Measurements from ENCODE around the gene ITFG2.

The ITFG2 gene

GRCh38 chr12:2826721-2827515 is 14.4 kb downstream of the ITFG2 start:
- no peak overlapping the region for H3K4me3 ChIP-seq (ENCODE audit: insufficient read depth, low read depth, low read length, poor library complexity, severe bottlenecking)
- H3K4me1 ChIP-seq (ENCODE audit: control insufficient read depth, insufficient read depth, low read length, poor library complexity, severe bottlenecking) = no peaks in the 10 kb centered on the region
- H3K9me3 ChIP-seq (ENCODE audit: control insufficient read depth, low read length) = no peaks in the 10 kb centered on the region
- H3K27me3 ChIP-seq (replicated peaks; ENCODE audit: control insufficient read depth, insufficient read depth, low read length, poor library complexity, severe bottlenecking) = no peaks in the 10 kb centered on the region
- DNase-seq = no peak
- H3K27ac ChIP-seq (ENCODE audit: insufficient read depth, low read length, poor library complexity, severe bottlenecking) = no peak overlapping the region
- H3K36me3 ChIP-seq (ENCODE audit: control insufficient read depth, insufficient read depth, low read length) = peaks cover 72% of the 10 kb centered on the region

GRCh38 chr12:2829275-2829674 is 16.8 kb downstream of the ITFG2 start:
- H3K4me3 ChIP-seq (ENCODE audit: insufficient read depth, low read depth, low read length, poor library complexity, severe bottlenecking) = no peak overlapping the region
- H3K27me3 ChIP-seq (replicated peaks; ENCODE audit: control insufficient read depth, insufficient read depth, low read length, poor library complexity, severe bottlenecking) = no peaks in the 10 kb centered on the region
- no peak for DNase-seq
- H3K36me3 ChIP-seq (ENCODE audit: control insufficient read depth, insufficient read depth, low read length) = peaks cover 49% of the 10 kb centered on the region
- H3K9me3 ChIP-seq (ENCODE audit: control insufficient read depth, low read length) = no peaks in the 10 kb centered on the region
- no peaks in the 10 kb centered on the region for H3K4me1 ChIP-seq (ENCODE audit: control insufficient read depth, insufficient read depth, low read length, poor library complexity, severe bottlenecking)
- no peak overlapping the region for H3K27ac ChIP-seq (ENCODE audit: insufficient read depth, low read length, poor library complexity, severe bottlenecking)

DNA sequence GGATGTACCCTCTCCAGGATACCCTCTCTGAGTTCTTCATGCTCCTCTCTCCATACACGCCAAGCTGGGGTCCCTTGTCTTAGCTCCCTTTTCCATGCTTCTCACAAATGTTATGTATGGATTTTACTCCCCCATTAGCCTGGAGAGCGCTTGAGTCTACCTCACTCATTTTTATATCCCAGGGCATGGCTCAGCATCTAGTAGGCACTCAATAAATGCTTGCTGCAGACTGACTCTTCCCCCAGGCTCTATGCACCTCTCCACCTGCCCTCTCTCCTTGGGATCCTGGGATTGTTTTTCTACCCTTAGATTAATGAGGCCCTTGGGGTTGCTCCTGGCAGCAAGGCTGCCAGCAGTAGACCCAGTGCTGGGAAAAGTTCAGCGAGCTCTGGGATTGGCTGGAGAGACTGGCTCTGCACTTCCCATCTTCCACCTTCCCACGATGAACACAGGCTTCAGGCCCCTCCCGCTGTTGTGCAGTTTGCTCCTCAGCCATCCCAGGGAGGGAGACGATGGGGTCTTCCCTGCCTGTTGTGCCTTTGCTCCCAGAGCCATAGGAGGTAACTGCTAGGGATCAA is 20.2 kb downstream of the ITFG2 start:
- no peak overlapping the region for H3K27ac ChIP-seq (ENCODE audit: insufficient read depth, low read length, poor library complexity, severe bottlenecking)
- no peaks in the 10 kb centered on the region for H3K27me3 ChIP-seq (replicated peaks; ENCODE audit: control insufficient read depth, insufficient read depth, low read length, poor library complexity, severe bottlenecking)
- DNase-seq = no peak

GRCh38 chr12:2833327-2833726 is 20.9 kb downstream of the ITFG2 start:
- no peaks in the 10 kb centered on the region for H3K4me1 ChIP-seq (ENCODE audit: control insufficient read depth, insufficient read depth, low read length, poor library complexity, severe bottlenecking)
- DNase-seq = no peak
- H3K36me3 ChIP-seq (ENCODE audit: control insufficient read depth, insufficient read depth, low read length) = peaks cover 17% of the 10 kb centered on the region
- no peaks in the 10 kb centered on the region for H3K9me3 ChIP-seq (ENCODE audit: control insufficient read depth, low read length)
- no peak overlapping the region for H3K27ac ChIP-seq (ENCODE audit: insufficient read depth, low read length, poor library complexity, severe bottlenecking)
- no peak overlapping the region for H3K4me3 ChIP-seq (ENCODE audit: insufficient read depth, low read depth, low read length, poor library complexity, severe bottlenecking)
- H3K27me3 ChIP-seq (replicated peaks; ENCODE audit: control insufficient read depth, insufficient read depth, low read length, poor library complexity, severe bottlenecking) = no peaks in the 10 kb centered on the region

More for the DNA sequence above, 20.2 kb downstream of the ITFG2 start:
- peaks cover 17% of the 10 kb centered on the region for H3K36me3 ChIP-seq (ENCODE audit: control insufficient read depth, insufficient read depth, low read length)
- H3K4me3 ChIP-seq (ENCODE audit: insufficient read depth, low read depth, low read length, poor library complexity, severe bottlenecking) = no peak overlapping the region
- H3K9me3 ChIP-seq (ENCODE audit: control insufficient read depth, low read length) = no peaks in the 10 kb centered on the region
- H3K4me1 ChIP-seq (ENCODE audit: control insufficient read depth, insufficient read depth, low read length, poor library complexity, severe bottlenecking) = no peaks in the 10 kb centered on the region

- no peak for DNase-seq
- no peaks in the 10 kb centered on the region for H3K4me1 ChIP-seq (ENCODE audit: control insufficient read depth, insufficient read depth, low read length, poor library complexity, severe bottlenecking)
- H3K27ac ChIP-seq (ENCODE audit: insufficient read depth, low read length, poor library complexity, severe bottlenecking) = no peak overlapping the region
- H3K36me3 ChIP-seq (ENCODE audit: control insufficient read depth, insufficient read depth, low read length) = peaks cover 22% of the 10 kb centered on the region
- H3K27me3 ChIP-seq (replicated peaks; ENCODE audit: control insufficient read depth, insufficient read depth, low read length, poor library complexity, severe bottlenecking) = no peaks in the 10 kb centered on the region
- H3K9me3 ChIP-seq (ENCODE audit: control insufficient read depth, low read length) = no peaks in the 10 kb centered on the region
- no peak overlapping the region for H3K4me3 ChIP-seq (ENCODE audit: insufficient read depth, low read depth, low read length, poor library complexity, severe bottlenecking)
These were observed 21.3 kb downstream of the ITFG2 start for GRCh38 chr12:2833810-2834209.

GRCh38 chr12:2834581-2835491 is 22.4 kb downstream of the ITFG2 start, which contains the start of gene NRIP2:
Gene NRIP2 (minus strand): TSS chr12:2835035. CDS start chr12:2834983, 52 bp downstream.
- Histone ChIP-seq H3K36me3 (ENCODE audit: control insufficient read depth, insufficient read depth, low read length) (peaks cover 22% of the 10 kb centered on the region), H3K27ac (ENCODE audit: insufficient read depth, low read length, poor library complexity, severe bottlenecking) (no peak within 1 kb of the TSS), H3K9me3 (ENCODE audit: control insufficient read depth, low read length) (no peaks in the 10 kb centered on the region), H3K27me3 (replicated peaks; ENCODE audit: control insufficient read depth, insufficient read depth, low read length, poor library complexity, severe bottlenecking) (no peaks in the 10 kb centered on the region), H3K4me1 (ENCODE audit: control insufficient read depth, insufficient read depth, low read length, poor library complexity, severe bottlenecking) (no peaks in the 10 kb centered on the region), H3K4me3 (ENCODE audit: insufficient read depth, low read depth, low read length, poor library complexity, severe bottlenecking) (no peak within 1 kb of the TSS)
- no peak for DNase-seq

DNA sequence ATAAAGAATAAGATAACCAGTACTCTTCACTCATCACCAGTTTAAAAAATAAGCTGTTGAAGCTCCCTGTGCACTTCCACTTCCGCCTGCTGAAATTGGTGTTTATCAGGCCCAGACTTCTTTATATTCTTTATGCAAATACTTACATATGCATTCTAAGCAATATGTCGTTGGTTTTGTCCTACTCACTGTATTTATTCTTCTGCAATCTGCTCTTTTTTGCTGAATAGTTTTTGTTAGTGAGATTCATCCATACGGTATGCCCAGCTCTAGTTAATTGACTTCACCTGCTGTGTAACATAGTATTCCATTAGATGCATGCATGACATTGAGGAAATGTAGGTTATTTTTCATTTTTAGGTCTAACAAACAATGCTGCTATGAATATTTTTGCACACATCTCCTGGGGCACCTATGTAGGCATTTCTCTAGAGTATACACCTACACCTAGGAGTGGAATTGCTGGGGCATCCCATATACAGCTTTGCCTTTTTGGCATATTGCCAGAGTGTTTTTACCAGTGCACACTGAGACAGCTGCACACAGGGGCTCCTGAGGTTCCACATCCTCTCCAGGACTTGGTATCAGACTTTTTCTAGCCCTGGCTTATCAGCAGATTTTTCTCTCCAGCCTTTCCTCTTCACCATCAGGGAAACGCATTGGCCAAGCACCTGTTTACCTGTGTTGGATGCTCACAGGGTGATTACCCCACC is 23.4 kb downstream of the ITFG2 start:
- no peak for DNase-seq
- Histone ChIP-seq H3K27me3 (replicated peaks; ENCODE audit: control insufficient read depth, insufficient read depth, low read length, poor library complexity, severe bottlenecking) (no peaks in the 10 kb centered on the region), H3K9me3 (ENCODE audit: control insufficient read depth, low read length) (no peaks in the 10 kb centered on the region)

GRCh38 chr12:2836574-2836973 is 24.1 kb downstream of the ITFG2 start:
- Histone ChIP-seq H3K4me1 (ENCODE audit: control insufficient read depth, insufficient read depth, low read length, poor library complexity, severe bottlenecking) (no peaks in the 10 kb centered on the region), H3K4me3 (ENCODE audit: insufficient read depth, low read depth, low read length, poor library complexity, severe bottlenecking) (no peak overlapping the region), H3K9me3 (ENCODE audit: control insufficient read depth, low read length) (no peaks in the 10 kb centered on the region), H3K27ac (ENCODE audit: insufficient read depth, low read length, poor library complexity, severe bottlenecking) (no peak overlapping the region), H3K36me3 (ENCODE audit: control insufficient read depth, insufficient read depth, low read length) (peaks cover 15% of the 10 kb centered on the region), H3K27me3 (replicated peaks; ENCODE audit: control insufficient read depth, insufficient read depth, low read length, poor library complexity, severe bottlenecking) (no peaks in the 10 kb centered on the region)
- no peak for DNase-seq

More for the DNA sequence above, 23.4 kb downstream of the ITFG2 start:
- Histone ChIP-seq H3K36me3 (ENCODE audit: control insufficient read depth, insufficient read depth, low read length) (peaks cover 15% of the 10 kb centered on the region), H3K27ac (ENCODE audit: insufficient read depth, low read length, poor library complexity, severe bottlenecking) (no peak overlapping the region), H3K4me1 (ENCODE audit: control insufficient read depth, insufficient read depth, low read length, poor library complexity, severe bottlenecking) (no peaks in the 10 kb centered on the region), H3K4me3 (ENCODE audit: insufficient read depth, low read depth, low read length, poor library complexity, severe bottlenecking) (no peak overlapping the region)

DNA sequence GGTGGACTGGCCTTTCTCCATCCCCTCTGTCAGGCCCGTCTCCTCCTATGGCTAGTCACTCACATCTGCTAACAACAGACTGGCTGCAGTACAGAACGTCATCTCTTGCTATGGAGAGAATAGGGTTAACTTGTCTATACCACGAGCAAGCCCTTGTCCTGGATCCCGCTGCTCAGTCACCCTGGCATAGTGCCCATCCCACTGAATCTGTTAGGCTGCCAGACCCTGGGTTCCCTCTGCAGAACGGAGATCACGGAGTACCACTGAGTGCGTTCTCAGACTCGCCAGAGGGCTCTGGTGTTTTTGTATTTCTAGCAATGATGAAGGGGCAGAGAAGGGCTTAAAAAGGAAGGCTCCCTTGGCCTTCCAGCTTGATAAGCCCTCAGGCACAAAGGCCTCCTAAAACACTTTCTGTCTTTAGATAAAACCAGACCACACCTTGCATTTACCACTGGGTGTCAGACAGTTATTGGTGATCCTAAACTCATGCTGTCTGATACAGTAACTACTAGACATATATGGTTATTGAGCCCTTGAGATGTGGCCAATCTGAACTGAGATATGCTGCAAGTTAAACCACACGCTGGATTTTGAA is 28.7 kb downstream of the ITFG2 start:
- DNase-seq = no peak
- Histone ChIP-seq H3K9me3 (ENCODE audit: control insufficient read depth, low read length) (no peaks in the 10 kb centered on the region), H3K27me3 (replicated peaks; ENCODE audit: control insufficient read depth, insufficient read depth, low read length, poor library complexity, severe bottlenecking) (no peaks in the 10 kb centered on the region), H3K36me3 (ENCODE audit: control insufficient read depth, insufficient read depth, low read length) (peaks cover 26% of the 10 kb centered on the region), H3K4me3 (ENCODE audit: insufficient read depth, low read depth, low read length, poor library complexity, severe bottlenecking) (no peak overlapping the region), H3K27ac (ENCODE audit: insufficient read depth, low read length, poor library complexity, severe bottlenecking) (no peak overlapping the region), H3K4me1 (ENCODE audit: control insufficient read depth, insufficient read depth, low read length, poor library complexity, severe bottlenecking) (no peaks in the 10 kb centered on the region)

Measured in effector memory CD4-positive, alpha-beta T cell (primary cell).